ENCODE measurements around the gene HPS4. TPM values are rescaled to one million over a fixed set of nuclear protein-coding genes. Genes with fewer than 3 reads are reported as not detected.

The HPS4 gene
- total and polyA plus RNA-seq, 2 of the 8 experiments (the other 6 are each of a cell fraction or from before 2014, with no cell fraction given) = 28.0 to 35.2 TPM

GRCh38 chr22:26485806-26486390 is 2.3 kb upstream of the HPS4 start:
- H2BK5ac ChIP-seq (ENCODE audit: low read depth, low read length) = no peak overlapping the region
- H2BK120ac ChIP-seq (replicated peaks; ENCODE audit: low read depth, low read length) = no peak overlapping the region
- H4K20me1 ChIP-seq (replicated peaks in 1 of 2; ENCODE audit: control insufficient read depth in 1 of 2, insufficient read depth in 2 of 2, low read length in 2 of 2) = peaks cover 2% of the 10 kb centered on the region in 2 experiments
- no peak overlapping the region for H2AFZ ChIP-seq (ENCODE audit: low read length)
- peaks cover 11% of the 10 kb centered on the region for H3K23me2 ChIP-seq (ENCODE audit: low read depth, low read length)
- no peaks in the 10 kb centered on the region for H3K9me3 ChIP-seq (ENCODE audit: insufficient read depth in 2 of 2, low read depth in 1 of 2, low read length in 1 of 2)
- no peak overlapping the region for H3K9ac ChIP-seq (replicated peaks in 1 of 4; ENCODE audit: extremely low read depth in 1 of 4, low read depth in 3 of 4, low read length in 3 of 4)
- no peak overlapping the region for H2BK20ac ChIP-seq (ENCODE audit: low read length)
- FAIRE-seq (no peak), DNase-seq (ENCODE audit: low read depth in 1 of 2, low spot score in 2 of 2) (no peak)
- peaks cover 6% of the 10 kb centered on the region; the same call in 1 of the 2 replicates for H3K79me1 ChIP-seq (ENCODE audit: low read depth, low read length)
- no peaks in the 10 kb centered on the region; a peak in 1 of 7 replicates for H3K27me3 ChIP-seq (replicated peaks in 1 of 4; ENCODE audit: control insufficient read depth in 3 of 4, extremely low read depth in 1 of 4, insufficient read depth in 3 of 4, low read length in 3 of 4)
- H3K56ac ChIP-seq (replicated peaks; ENCODE audit: insufficient read length, low read depth, low read length) = no peak overlapping the region
- CTCF ChIA-PET (ENCODE audit: partially characterized antibody) = interaction anchor here (1.3 kb wide), 1 partner anchor 17 kb away, joined by 4 read pairs; no protein-coding TSS in a partner anchor
- WGBS, 2 experiments (ENCODE audit: extremely low coverage in 1 of 2, insufficient coverage in 1 of 2, insufficient read length in 1 of 2, insufficient replicate concordance in 2 of 2, low coverage in 1 of 2, low lambda C conversion rate in 2 of 2, missing lambda C conversion rate in 1 of 2) = 74% methylated on average over 3 of the region's 3 CpGs; no CpG with 5 or more reads in 1 of the 2 experiments
- H4K5ac ChIP-seq (ENCODE audit: insufficient read length, low read depth, low read length) = no peak overlapping the region
- H2BK12ac ChIP-seq (ENCODE audit: low read depth, low read length) = no peak overlapping the region
- H3K23ac ChIP-seq (ENCODE audit: insufficient read length) = no peak overlapping the region
- H3K4me3 ChIP-seq (ENCODE audit: extremely low read depth in 1 of 4, insufficient read depth in 2 of 4, low read depth in 3 of 4, low read length in 4 of 4) = no peak overlapping the region
- POLR2A ChIA-PET (ENCODE audit: partially characterized antibody) = interaction anchor here (3.1 kb wide), 1 partner anchor 9 kb away, joined by 27 read pairs; no protein-coding TSS in a partner anchor
- H3K4me1 ChIP-seq (replicated peaks in 1 of 4; ENCODE audit: control insufficient read depth in 3 of 4, insufficient read depth in 4 of 4, low read length in 3 of 4) = peaks cover 0 to 14% (median 6%) of the 10 kb centered on the region in 4 experiments; a peak in 5 of 7 replicates
- no peak overlapping the region for H4K8ac ChIP-seq (ENCODE audit: extremely low read depth, insufficient read depth, low read length)
- H3K79me2 ChIP-seq (ENCODE audit: control insufficient read depth in 1 of 2, insufficient read depth in 2 of 2, low read length in 2 of 2) = peaks cover 12 to 44% of the 10 kb centered on the region in 2 experiments
- no peak overlapping the region for H3K4me2 ChIP-seq (ENCODE audit: insufficient read depth in 1 of 2, low read depth in 2 of 2, low read length in 2 of 2)
- TF ChIP-seq KDM1A (IDR thresholded peaks at IDR 0.05; ENCODE audit: borderline replicate concordance, low read length) (no peak), ASH2L (IDR thresholded peaks at IDR 0.05; ENCODE audit: low read length) (no peak), NANOG (IDR thresholded peaks at IDR 0.05; ENCODE audit: insufficient read depth, low read depth, low read length, poor library complexity, severe bottlenecking) (no peak), EGR1 (IDR thresholded peaks at IDR 0.05; ENCODE audit: borderline replicate concordance, low read depth, low read length) (no peak), USF2 (IDR thresholded peaks at IDR 0.05; ENCODE audit: low read length) (no peak), RNF2 (IDR thresholded peaks at IDR 0.05; ENCODE audit: borderline replicate concordance, low read depth, low read length, missing control alignments, poor library complexity, severe bottlenecking) (no peak), SIN3A (conservative IDR thresholded peaks at IDR 0.05 in 1 of 2, IDR thresholded peaks at IDR 0.05 in 1 of 2; ENCODE audit: low read depth in 1 of 2, low read length in 2 of 2) (no peak), CHD1 (IDR thresholded peaks at IDR 0.05; ENCODE audit: low read depth, low read length) (no peak)
- H3K36me3 ChIP-seq (ENCODE audit: control insufficient read depth in 2 of 4, insufficient read depth in 4 of 4, low read length in 3 of 4) = peaks cover 13 to 32% (median 31%) of the 10 kb centered on the region in 4 experiments
- H3K27ac ChIP-seq (ENCODE audit: low read depth, low read length) = no peak overlapping the region
- H2BK15ac ChIP-seq (ENCODE audit: low read length) = no peak overlapping the region
- no peak overlapping the region for H3K14ac ChIP-seq (ENCODE audit: insufficient read length)
- no peak overlapping the region for H3K18ac ChIP-seq (ENCODE audit: extremely low read depth, low read length)
- no peak overlapping the region for H4K91ac ChIP-seq (replicated peaks; ENCODE audit: insufficient read length, low read length)
- H3K4ac ChIP-seq (replicated peaks; ENCODE audit: insufficient read length, low read depth, low read length) = no peak overlapping the region
- H2AK5ac ChIP-seq (ENCODE audit: low read depth, low read length) = no peak overlapping the region

Data from H1 (cell line).